ENCODE results near the gene CGN. TPM values are rescaled to one million over a fixed set of nuclear protein-coding genes. Genes with fewer than 3 reads are reported as not detected.
A peak's percentile ranks its signal among the peaks of the same experiment; 100 is the strongest.

CGN gene
- total RNA-seq, 1 experiment from 2014 or later, result 30.9 TPM

GRCh38 chr1:151549199-151549598, 38.0 kb downstream of the CGN start:
- H3K23ac ChIP-seq (ENCODE audit: insufficient read length, low read depth, low read length), result no peak overlapping the region
- peaks cover 30 to 34% of the 10 kb centered on the region in 2 experiments for H3K4me1 Mint-ChIP-seq
- no peak overlapping the region for H2BK5ac ChIP-seq (ENCODE audit: insufficient read length, low read length)
- no peak overlapping the region for H3K4me3 Mint-ChIP-seq
- H3K4ac ChIP-seq (ENCODE audit: low read depth, low read length), result no peak overlapping the region
- H3K27me3 Mint-ChIP-seq (ENCODE audit: low read depth), result no peaks in the 10 kb centered on the region
- no peaks in the 10 kb centered on the region for H3K27me3 ChIP-seq (ENCODE audit: insufficient read depth, low read length)
- no peak overlapping the region for H3K27ac ChIP-seq (ENCODE audit: insufficient read length, low read depth, low read length)
- no peaks in the 10 kb centered on the region for H4K20me1 ChIP-seq (ENCODE audit: control insufficient read depth, insufficient read depth, insufficient read length)
- no peaks in the 10 kb centered on the region for H3K79me1 ChIP-seq (ENCODE audit: insufficient read depth, low read depth, low read length, poor library complexity, severe bottlenecking)
- H3K18ac ChIP-seq (ENCODE audit: insufficient read length, low read depth, low read length), result no peak overlapping the region
- no peak overlapping the region for H2BK12ac ChIP-seq (ENCODE audit: insufficient read length, low read depth, low read length)
- H3K23me2 ChIP-seq (ENCODE audit: insufficient read length, low read depth, low read length, poor library complexity, severe bottlenecking), result no peaks in the 10 kb centered on the region
- no peak overlapping the region for H3T11ph ChIP-seq (ENCODE audit: low read length)
- H3K79me2 ChIP-seq (ENCODE audit: insufficient read depth, low read length), result no peaks in the 10 kb centered on the region
- no peak overlapping the region for H2BK20ac ChIP-seq (ENCODE audit: low read depth, low read length, poor library complexity, severe bottlenecking)
- no peak overlapping the region for H2AK5ac ChIP-seq (ENCODE audit: insufficient read length, low read length)
- no CpG with 5 or more reads among the region's 2 CpGs for WGBS (ENCODE audit: extremely low coverage, insufficient read length, low lambda C conversion rate)
- no peak overlapping the region for H2AFZ ChIP-seq (ENCODE audit: low read length)
- H3K9me3 ChIP-seq (ENCODE audit: control insufficient read depth, low read depth, low read length), result no peaks in the 10 kb centered on the region
- H3K56ac ChIP-seq (ENCODE audit: insufficient read length, low read depth, low read length), result no peak overlapping the region
- H2BK15ac ChIP-seq (ENCODE audit: low read depth, low read length), result no peak overlapping the region
- TF ChIP-seq CTCF (conservative IDR thresholded peaks at IDR 0.05), result no peak
- no peaks in the 10 kb centered on the region for H3K9me3 Mint-ChIP-seq
- H4K8ac ChIP-seq (replicated peaks; ENCODE audit: insufficient read length, low read depth, low read length), result no peak overlapping the region
- peaks cover 0 to 6% (median 3%) of the 10 kb centered on the region in 3 experiments; a peak in 3 of 7 replicates for H3K36me3 Mint-ChIP-seq (ENCODE audit: insufficient read depth in 1 of 3, low read depth in 3 of 3)
- no peak for DNase-seq
- H3K4me2 ChIP-seq (ENCODE audit: insufficient read depth, insufficient read length, low read length), result no peak overlapping the region
- no peak overlapping the region for H4K5ac ChIP-seq (ENCODE audit: insufficient read length, low read depth, low read length)
- peaks cover 8% of the 10 kb centered on the region; the same call in 1 of the 2 replicates for H3K4me1 ChIP-seq (ENCODE audit: insufficient read depth, low read length)
- peak overlapping the region in 1 of 3 experiments; percentile 34; a peak in 2 of 7 replicates for H3K27ac Mint-ChIP-seq
- no peak overlapping the region for H2BK120ac ChIP-seq (ENCODE audit: low read depth, low read length, poor library complexity, severe bottlenecking)
- H3K14ac ChIP-seq (ENCODE audit: insufficient read depth, low read length), result no peak overlapping the region
- H3K9ac ChIP-seq (ENCODE audit: extremely low read depth, insufficient read length, low read length), result no peak overlapping the region
- H4K91ac ChIP-seq (ENCODE audit: insufficient read length, low read depth, low read length), result no peak overlapping the region
